ENCODE results near the gene RPL10. TPM values are rescaled to one million over a fixed set of nuclear protein-coding genes. Genes with fewer than 3 reads are reported as not detected.

RPL10 gene
- total and polyA plus RNA-seq, 2 experiments from 2014 or later, result 1,000 to 2,299 TPM

DNA sequence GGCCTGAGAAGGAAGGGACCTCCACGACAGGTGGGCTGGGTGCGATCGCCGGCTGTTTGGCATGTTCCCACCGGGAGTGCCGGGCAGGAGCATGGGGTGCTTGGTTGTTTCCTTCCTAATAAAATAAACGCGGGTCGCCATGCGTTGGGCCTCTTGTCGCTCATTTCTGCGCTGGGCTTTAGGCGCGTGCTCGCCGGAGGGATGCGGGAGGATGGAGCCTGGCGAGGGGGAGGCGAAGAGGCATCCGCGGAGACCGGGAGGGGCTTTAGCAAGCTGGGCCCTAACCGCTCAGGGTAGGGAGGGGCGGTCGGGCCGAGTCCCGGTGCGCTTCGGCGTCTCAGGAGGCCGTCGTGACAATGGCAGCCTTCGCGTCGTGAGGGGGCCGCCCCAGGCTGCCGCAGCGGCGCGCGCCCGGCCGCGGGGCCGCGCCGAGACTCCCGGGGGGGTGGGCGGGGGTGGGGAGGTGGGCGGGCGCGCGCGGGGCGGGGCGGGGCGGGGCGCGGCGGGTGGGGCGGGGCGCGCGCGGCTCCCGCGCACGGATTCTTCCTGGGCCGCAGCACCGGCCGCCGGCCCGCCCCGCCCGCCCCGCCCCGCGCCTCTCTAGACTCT lies 38.3 kb downstream of the RPL10 start:
- Histone ChIP-seq H3K27ac (peak overlapping the region; percentile 99), H3K36me3 (no peaks in the 10 kb centered on the region), H3K4me1 (ENCODE audit: low read depth) (no peaks in the 10 kb centered on the region), H3K9me3 (ENCODE audit: low read depth) (no peaks in the 10 kb centered on the region), H3K4me3 (peak overlapping the region; percentile 74), H3K27me3 (no peaks in the 10 kb centered on the region)
- TF ChIP-seq, protein P1, sequence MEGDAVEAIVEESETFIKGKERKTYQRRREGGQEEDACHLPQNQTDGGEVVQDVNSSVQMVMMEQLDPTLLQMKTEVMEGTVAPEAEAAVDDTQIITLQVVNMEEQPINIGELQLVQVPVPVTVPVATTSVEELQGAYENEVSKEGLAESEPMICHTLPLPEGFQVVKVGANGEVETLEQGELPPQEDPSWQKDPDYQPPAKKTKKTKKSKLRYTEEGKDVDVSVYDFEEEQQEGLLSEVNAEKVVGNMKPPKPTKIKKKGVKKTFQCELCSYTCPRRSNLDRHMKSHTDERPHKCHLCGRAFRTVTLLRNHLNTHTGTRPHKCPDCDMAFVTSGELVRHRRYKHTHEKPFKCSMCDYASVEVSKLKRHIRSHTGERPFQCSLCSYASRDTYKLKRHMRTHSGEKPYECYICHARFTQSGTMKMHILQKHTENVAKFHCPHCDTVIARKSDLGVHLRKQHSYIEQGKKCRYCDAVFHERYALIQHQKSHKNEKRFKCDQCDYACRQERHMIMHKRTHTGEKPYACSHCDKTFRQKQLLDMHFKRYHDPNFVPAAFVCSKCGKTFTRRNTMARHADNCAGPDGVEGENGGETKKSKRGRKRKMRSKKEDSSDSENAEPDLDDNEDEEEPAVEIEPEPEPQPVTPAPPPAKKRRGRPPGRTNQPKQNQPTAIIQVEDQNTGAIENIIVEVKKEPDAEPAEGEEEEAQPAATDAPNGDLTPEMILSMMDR (IDR thresholded peaks at IDR 0.05; ENCODE audit: low read depth, low read length), result no peak
- peak; percentile 46 to 61 for DNase-seq (ENCODE audit: low read depth in 1 of 2, low spot score in 1 of 2)

DNA sequence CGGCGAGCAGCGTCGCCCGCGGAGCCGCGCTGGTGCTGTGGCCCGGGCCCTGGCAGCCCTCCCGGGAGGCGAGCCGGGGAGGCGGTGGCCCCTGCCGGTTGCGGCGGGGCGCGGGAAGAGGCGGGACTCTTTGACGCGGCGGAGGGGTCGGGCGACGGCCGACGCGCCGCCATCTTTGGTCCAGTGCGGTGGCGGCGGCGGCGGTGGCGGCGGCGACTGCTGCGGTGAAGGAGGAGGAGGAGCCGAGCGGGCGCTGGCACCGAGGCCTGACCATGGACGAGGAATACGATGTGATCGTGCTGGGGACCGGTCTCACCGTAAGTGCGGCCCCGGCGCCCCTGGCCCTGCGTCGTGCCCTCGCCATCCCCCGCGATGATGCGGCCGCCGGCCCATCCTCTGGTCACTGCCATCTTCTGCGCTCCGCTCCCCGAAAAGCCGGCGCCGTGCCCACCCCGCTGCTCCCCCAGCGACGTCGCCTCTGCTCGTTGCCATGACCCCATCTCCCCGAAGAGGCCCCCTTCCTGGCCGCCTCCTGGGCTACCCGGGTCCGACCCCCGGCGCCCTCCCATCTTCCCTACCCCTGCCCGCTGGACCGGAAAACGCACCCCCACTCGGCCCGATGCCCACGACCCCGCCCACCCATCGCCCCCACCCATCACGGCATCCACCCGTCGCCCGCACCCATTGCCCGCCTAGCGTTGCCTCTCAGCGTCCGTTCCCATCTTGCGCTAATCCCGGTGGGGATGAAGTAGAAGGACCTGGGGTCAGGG lies 39.0 kb downstream of the RPL10 start, which contains the start of gene GDI1:
Gene GDI1, plus strand, starts transcription at position 172 of the 770 bp plus-strand sequence. Its CDS starts 101 bp downstream, at position 273.
- no peaks in the 10 kb centered on the region for H3K36me3 ChIP-seq
- peak within 1 kb of the TSS; percentile 74 for H3K4me3 ChIP-seq
- H3K27me3 ChIP-seq, result no peaks in the 10 kb centered on the region
- H3K4me1 ChIP-seq (ENCODE audit: low read depth), result no peaks in the 10 kb centered on the region
- no peaks in the 10 kb centered on the region for H3K9me3 ChIP-seq (ENCODE audit: low read depth)
- TF ChIP-seq, protein P1 (IDR thresholded peaks at IDR 0.05; ENCODE audit: low read depth, low read length), result no peak
- DNase-seq (ENCODE audit: low read depth in 1 of 2, low spot score in 1 of 2), result peak; percentile 59 to 64
- H3K27ac ChIP-seq, result peak within 1 kb of the TSS; percentile 99

DNA sequence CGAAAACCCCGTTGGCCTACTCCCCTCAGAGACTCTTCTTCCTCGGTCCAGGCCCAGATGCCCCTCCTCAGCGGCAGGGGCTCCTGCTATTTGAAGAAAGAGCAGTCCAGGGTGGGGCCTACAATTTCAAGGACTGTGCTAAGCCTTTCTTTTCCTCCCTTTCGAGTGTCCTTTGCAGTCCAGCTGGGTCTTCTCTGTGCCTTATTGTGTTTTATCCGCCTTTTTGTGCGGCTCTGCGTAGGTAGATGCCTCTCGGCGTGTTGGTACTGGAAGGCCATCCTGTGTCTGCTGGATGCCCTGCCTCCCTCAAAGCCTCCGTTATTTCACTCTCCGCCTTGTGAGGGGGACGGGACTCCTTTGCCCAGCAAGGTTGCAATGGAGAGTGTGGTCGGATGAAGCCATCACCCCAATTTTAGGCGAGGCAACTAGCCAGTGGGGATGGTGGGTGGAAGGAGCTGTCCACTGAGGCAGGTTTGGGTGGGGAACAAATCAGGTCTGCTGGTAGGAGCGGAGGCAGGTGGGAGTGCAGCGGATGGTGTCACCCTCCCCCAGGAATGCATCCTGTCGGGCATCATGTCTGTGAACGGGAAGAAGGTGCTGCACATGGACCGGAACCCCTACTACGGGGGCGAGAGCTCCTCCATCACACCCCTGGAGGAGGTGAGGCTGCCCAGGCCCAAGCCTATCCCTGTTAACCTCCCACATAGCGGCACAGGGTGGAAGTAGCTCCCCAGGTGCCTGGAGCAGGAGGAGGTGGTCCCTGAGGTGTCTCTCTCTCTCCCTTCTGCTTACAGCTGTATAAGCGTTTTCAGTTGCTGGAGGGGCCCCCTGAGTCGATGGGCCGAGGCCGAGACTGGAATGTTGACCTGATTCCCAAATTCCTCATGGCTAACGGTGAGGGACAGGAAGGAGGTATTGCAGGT lies 40.1 kb downstream of the RPL10 start:
- H3K4me1 ChIP-seq (ENCODE audit: low read depth), result no peaks in the 10 kb centered on the region
- no peaks in the 10 kb centered on the region for H3K9me3 ChIP-seq (ENCODE audit: low read depth)
- TF ChIP-seq, protein P1 (IDR thresholded peaks at IDR 0.05; ENCODE audit: low read depth, low read length), result no peak
- H3K4me3 ChIP-seq, result peak overlapping the region; percentile 74
- H3K36me3 ChIP-seq, result no peaks in the 10 kb centered on the region
- no peak overlapping the region for H3K27ac ChIP-seq
- DNase-seq (ENCODE audit: low read depth in 1 of 2, low spot score in 1 of 2), result no peak
- no peaks in the 10 kb centered on the region for H3K27me3 ChIP-seq

DNA sequence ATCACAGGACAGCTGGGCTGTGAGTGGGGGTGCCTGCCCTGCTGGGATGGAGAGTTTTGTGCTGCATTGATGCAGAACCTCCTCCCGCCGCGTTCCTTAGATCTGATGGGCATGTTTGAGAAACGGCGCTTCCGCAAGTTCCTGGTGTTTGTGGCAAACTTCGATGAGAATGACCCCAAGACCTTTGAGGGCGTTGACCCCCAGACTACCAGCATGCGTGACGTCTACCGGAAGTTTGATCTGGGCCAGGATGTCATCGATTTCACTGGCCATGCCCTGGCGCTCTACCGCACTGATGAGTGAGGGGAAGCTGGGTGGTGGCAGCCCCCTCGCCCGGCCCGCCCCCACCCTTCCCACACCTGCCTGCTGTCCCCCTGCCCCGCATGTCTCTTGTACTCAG lies 41.7 kb downstream of the RPL10 start:
- TF ChIP-seq, protein P1 (IDR thresholded peaks at IDR 0.05; ENCODE audit: low read depth, low read length), result no peak
- no peak overlapping the region for H3K4me3 ChIP-seq
- no peak for DNase-seq (ENCODE audit: low read depth in 1 of 2, low spot score in 1 of 2)
- no peaks in the 10 kb centered on the region for H3K27me3 ChIP-seq
- no peaks in the 10 kb centered on the region for H3K4me1 ChIP-seq (ENCODE audit: low read depth)
- H3K9me3 ChIP-seq (ENCODE audit: low read depth), result no peaks in the 10 kb centered on the region
- no peaks in the 10 kb centered on the region for H3K36me3 ChIP-seq
- H3K27ac ChIP-seq, result no peak overlapping the region

DNA sequence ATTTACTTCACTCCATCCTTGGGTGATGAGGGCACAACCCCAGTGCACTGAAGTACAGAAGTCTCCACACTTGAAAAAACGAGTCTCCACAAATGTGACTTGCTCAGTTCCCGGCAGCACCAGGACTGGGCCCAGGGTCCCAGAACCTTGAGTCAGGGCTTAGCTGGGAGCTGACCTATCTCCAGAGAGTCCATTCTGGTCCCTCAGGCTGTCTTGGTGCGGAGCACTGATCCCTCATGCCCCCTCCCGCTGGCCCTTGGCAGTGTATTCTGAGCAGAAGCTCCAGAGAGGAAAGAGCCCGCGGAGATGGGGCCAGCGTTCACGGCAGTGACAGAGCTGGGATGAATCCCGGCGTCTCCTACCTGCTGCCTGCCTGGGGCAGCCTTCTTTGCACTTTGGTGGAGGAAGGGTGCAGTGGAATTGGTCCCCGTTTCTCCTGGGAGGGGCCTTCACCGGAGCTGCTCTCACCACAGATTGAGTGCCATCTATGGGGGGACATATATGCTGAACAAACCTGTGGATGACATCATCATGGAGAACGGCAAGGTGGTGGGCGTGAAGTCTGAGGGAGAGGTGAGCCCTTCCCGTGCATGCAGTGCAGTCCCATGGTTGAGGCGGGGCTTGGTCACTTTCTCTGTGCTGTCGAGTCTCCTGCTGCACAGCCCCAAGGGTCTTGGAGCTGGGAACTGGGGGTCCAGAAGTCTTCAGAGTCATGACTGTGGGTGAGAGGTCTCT lies 42.6 kb downstream of the RPL10 start:
- Histone ChIP-seq H3K36me3 (no peaks in the 10 kb centered on the region), H3K27ac (no peak overlapping the region), H3K9me3 (ENCODE audit: low read depth) (no peaks in the 10 kb centered on the region), H3K4me1 (ENCODE audit: low read depth) (no peaks in the 10 kb centered on the region), H3K4me3 (no peak overlapping the region), H3K27me3 (no peaks in the 10 kb centered on the region)
- DNase-seq (ENCODE audit: low read depth in 1 of 2, low spot score in 1 of 2), result no peak
- TF ChIP-seq, protein P1 (IDR thresholded peaks at IDR 0.05; ENCODE audit: low read depth, low read length), result no peak

Measured in cardiac muscle cell (in vitro differentiated cells and primary cell).